Left cardiac atrium (tissue), 4 donors: Measurements from ENCODE around the gene TAF4. TPM values are rescaled to one million over a fixed set of nuclear protein-coding genes. Genes with fewer than 3 reads are reported as not detected.
A peak's percentile ranks its signal among the peaks of the same experiment; 100 is the strongest.
"Not testable (repeated sequence)": the region's sequence is repeated elsewhere in the genome, so short reads cannot be mapped to it uniquely, and the experiment has no call there.

Source experiments
- ATAC-seq, 2 donors: fragments of 200-7000 bp; cut with Tn5 transposase; one replicate each; pipeline ENCODE4 v1.9.1; 2020; ENCODE audit warnings: mild to moderate bottlenecking in 2 of 2, moderate library complexity in 2 of 2
- DNase-seq: peaks from one replicate; pipeline ENCODE4 v3.0.0-alpha.2; 2020
- intact Hi-C, 2 donors: fragments of 100-400 bp; cut with DNase I; formaldehyde crosslinking; loops; one replicate each; pipeline versions ENCODE4 v1.14.1 to v1.15.1; 2022 to 2023
- total RNA-seq, 2 donors: library from RNA; stranded (reverse); fragmentation: NEBNext Ultra II Directional; extraction: Animal tissue kit (Norgen Biotek cat#: 25700); gene quantifications; one replicate each; pipeline ENCODE4 v1.2.1, GENCODE V29; 2021
- donor health status: DM: no; HTN: yes; CAD: no.
- donor health status: DM: no; HTN: yes; CAD: no; lungs with severe emphysema.
- donor health status: DM: yes; HTN: yes; CAD: no.
- donor health status: Dilated cardiomyopathy.

The TAF4 gene
- total RNA-seq, 2 donors from 2014 or later, result 8.8 to 9.3 TPM

- DNase-seq, result peak; percentile 13
- intact Hi-C loops, result no loop called here
- ATAC-seq, result no peak
Observed at GRCh38 chr20:61997372-61997771, 68.3 kb downstream of the TAF4 start.

- DNase-seq, result peak; percentile 3
- intact Hi-C loops, result no loop called here
- ATAC-seq, result no peak
Observed at GRCh38 chr20:61994546-61994945, 71.1 kb downstream of the TAF4 start.

GRCh38 chr20:61993058-61993457, 72.6 kb downstream of the TAF4 start:
- no peak for ATAC-seq
- DNase-seq, result no peak
- intact Hi-C loops, result no loop called here

GRCh38 chr20:61991476-61991875, 74.2 kb downstream of the TAF4 start:
- ATAC-seq (no peak), DNase-seq (no peak)
- intact Hi-C loops, result no loop called here

- intact Hi-C loops, result no loop called here
- ATAC-seq (no peak), DNase-seq (peak; percentile 6)
Observed at GRCh38 chr20:61990484-61990883, 75.2 kb downstream of the TAF4 start.

- intact Hi-C loops, result no loop called here
Observed at GRCh38 chr20:61989741-61990140, 75.9 kb downstream of the TAF4 start.

GRCh38 chr20:61988665-61989064, 77.0 kb downstream of the TAF4 start:
- DNase-seq, result peak; percentile 18
- intact Hi-C loops, result no loop called here
- ATAC-seq, result no peak

More at GRCh38 chr20:61989741-61990140, 75.9 kb downstream of the TAF4 start:
- ATAC-seq (no peak), DNase-seq (peak; percentile 7)

GRCh38 chr20:61986762-61987321, 78.8 kb downstream of the TAF4 start:
- intact Hi-C loops, result no loop called here
- DNase-seq, result peak; percentile 13
- ATAC-seq, result peak in 1 of 2 donors; percentile 63

GRCh38 chr20:61985096-61985495, 80.6 kb downstream of the TAF4 start:
- ATAC-seq (no peak), DNase-seq (peak; percentile 12)
- intact Hi-C loops, result no loop called here

- intact Hi-C loops, ATAC-seq: not testable (repeated sequence)
- DNase-seq, result peak; percentile 5
Observed at GRCh38 chr20:61984431-61984830, 81.2 kb downstream of the TAF4 start.

GRCh38 chr20:61983965-61984364, 81.7 kb downstream of the TAF4 start:
- intact Hi-C loops, result no loop called here
- no peak for DNase-seq
- no peak for ATAC-seq

GRCh38 chr20:61982951-61983315, 82.7 kb downstream of the TAF4 start:
- intact Hi-C loops, result no loop called here
- ATAC-seq (no peak), DNase-seq (no peak)

GRCh38 chr20:61982191-61982950, 83.3 kb downstream of the TAF4 start:
- DNase-seq (no peak), ATAC-seq (no peak)
- intact Hi-C loops, result no loop called here

- DNase-seq, ATAC-seq, intact Hi-C loops: not testable (repeated sequence)
Observed at GRCh38 chr20:61981691-61982090, 84.0 kb downstream of the TAF4 start.

- intact Hi-C loops, result no loop called here
- ATAC-seq (peak; percentile 47 to 62), DNase-seq (peak; percentile 51)
Observed at GRCh38 chr20:61980647-61981583, 84.8 kb downstream of the TAF4 start.

- DNase-seq (no peak), ATAC-seq (no peak)
- intact Hi-C loops, result no loop called here
Observed at GRCh38 chr20:61979701-61980635, 85.7 kb downstream of the TAF4 start.

- no peak for ATAC-seq
- intact Hi-C loops, result no loop called here
- DNase-seq, result no peak
Observed at GRCh38 chr20:61979090-61979489, 86.6 kb downstream of the TAF4 start.

- intact Hi-C loops, result no loop called here
- DNase-seq, result no peak
Observed at GRCh38 chr20:61978491-61978890, 87.2 kb downstream of the TAF4 start.

GRCh38 chr20:61977419-61977786, 88.3 kb downstream of the TAF4 start:
- DNase-seq (no peak), ATAC-seq (no peak)
- intact Hi-C loops, result no loop called here

More at GRCh38 chr20:61978491-61978890, 87.2 kb downstream of the TAF4 start:
- no peak for ATAC-seq
